ENCODE measurements around the gene COL4A4. TPM values are rescaled to one million over a fixed set of nuclear protein-coding genes. Genes with fewer than 3 reads are reported as not detected.

The COL4A4 gene
- total and polyA plus RNA-seq, 10 donors, result 2.0 to 8.4 (median 5.4) TPM

DNA sequence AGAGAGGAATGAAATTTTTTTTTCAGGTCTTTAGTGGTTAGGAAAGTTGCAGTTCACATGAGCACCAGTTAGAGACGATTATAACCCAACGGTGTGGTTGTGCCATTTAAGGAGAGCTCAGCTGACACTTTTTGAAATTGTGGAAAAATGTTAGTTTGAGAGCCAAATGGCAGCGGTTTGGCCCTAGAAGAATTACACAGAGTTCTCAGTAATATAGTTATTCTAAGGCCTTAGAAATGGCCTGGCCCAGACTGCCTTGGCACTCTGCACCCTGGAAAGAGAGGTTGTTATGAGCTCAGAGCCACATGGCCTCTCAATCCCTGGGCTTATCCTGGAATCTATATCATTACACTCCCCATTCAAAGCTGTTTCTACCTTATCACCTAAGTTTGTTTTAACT lies 210.8 kb downstream of the COL4A4 start:
- H3K36me3 ChIP-seq, result peaks cover 0 to 5% (median 0%) of the 10 kb centered on the region in 6 donors
- H3K27me3 ChIP-seq (replicated peaks in 1 of 7), result no peaks in the 10 kb centered on the region
- H3K27ac ChIP-seq, result no peak overlapping the region
- no peaks in the 10 kb centered on the region for H3K4me1 ChIP-seq
- intact Hi-C loops (cut with DNase I; ENCODE audit: low total_unique reads), result no loop called here
- H3K4me3 ChIP-seq, result no peak overlapping the region
- DNase-seq, result no peak
- no peak for TF ChIP-seq POLR2A (IDR thresholded peaks at IDR 0.05)
- peaks cover 0 to 11% (median 6%) of the 10 kb centered on the region in 8 donors for H3K9me3 ChIP-seq
- 83 to 98% (median 94%) methylated on average over 3 of the region's 3 CpGs for WGBS, 5 donors

Small RNA genes lying within 50 kb of the gene (small RNA-seq; reads per million reads assigned to genes)
- 0 reads per million in 4 donors for gene RF00554

Other genes with a start within 250 kb of the COL4A4 start
- 10 to 100 TPM; 15.1 to 38.5 (median 22.7) TPM for gene COL4A3, start 419 bp upstream of the COL4A4 start, total RNA-seq
- 10 to 100 TPM in 2 of 3 donors, 1 to 10 TPM in 1; 6.1 to 30.2 (median 26.9) TPM for gene COL4A3, start 419 bp upstream of the COL4A4 start, polyA plus RNA-seq
- 100 to 1,000 TPM in 3 of 7 donors, 10 to 100 TPM in 4; 59.3 to 134 (median 62.9) TPM for gene MFF, start 161.0 kb upstream of the COL4A4 start, total RNA-seq
- 10 to 100 TPM; 74.3 to 78.7 (median 76.6) TPM for gene MFF, start 161.0 kb upstream of the COL4A4 start, polyA plus RNA-seq
- not detected for gene TM4SF20, start 215.1 kb upstream of the COL4A4 start, total RNA-seq
- not detected for gene TM4SF20, start 215.1 kb upstream of the COL4A4 start, polyA plus RNA-seq
- gene SCYGR1, start 223.7 kb upstream of the COL4A4 start, total RNA-seq, result not detected
- gene SCYGR1, start 223.7 kb upstream of the COL4A4 start, polyA plus RNA-seq, result not detected

Measured in spleen (tissue), 11 donors.